K562 (cell line): ENCODE results near the gene UBFD1. TPM values are rescaled to one million over a fixed set of nuclear protein-coding genes. Genes with fewer than 3 reads are reported as not detected.

Experiments used
- ATAC-seq: fragments of 200-7000 bp; cut with Tn5 transposase; 3 replicates; pipeline ENCODE4 v1.9.1; 2020; ENCODE audit warnings: moderate library complexity
- BruUV-seq: library from RNA; stranded (reverse); fragments of 400-500 nt; replicated peaks from 2 replicates; lab custom pipeline; 2021; lab: Mats Ljungman, UMichigan
- CTCF ChIA-PET: fragments of 300-600 bp; formaldehyde crosslinking; extraction: SDS; loops from one replicate; lab custom pipeline; 2021; ENCODE audit warnings: low intra/inter-chr PET ratio; lab: Yijun Ruan, JAX
- POLR2A ChIA-PET: fragments of 300-600, 350-650 bp; sonication (Branson Sonifier 250); formaldehyde crosslinking; extraction: SDS; loops from one replicate; lab custom pipeline; 2021; ENCODE audit warnings: antibody characterized with exemption, inconsistent platforms; lab: Yijun Ruan, JAX
- DNase-seq, 4 experiments: peaks; one replicate each; pipeline versions ENCODE4 v3.0.0 to v3.0.0-alpha.2; 2011 to 2018; ENCODE audit warnings: low spot score in 3 of 4, mixed read lengths in 3 of 4; ENCODE audit errors: extremely low read depth in 1 of 4
- FAIRE-seq: peaks from 2 replicates; lab custom pipeline; 2011; peaks lifted over from hg19 to GRCh38; lab: Jason Lieb, UNC
- H2AFZ ChIP-seq: 2 replicates; pipeline ENCODE4 v1.6.0; 2011; ENCODE audit warnings: low read depth, low read length, control low read depth, inconsistent platforms
- H3K27ac ChIP-seq: fragments of 200-600 bp; 3 replicates; pipeline ENCODE4 v1.8.0; 2011; ENCODE audit warnings: low read depth, mild to moderate bottlenecking, control low read depth, inconsistent platforms, low read length, moderate library complexity, mixed read lengths; ENCODE audit errors: extremely low read depth
- H3K27me3 ChIP-seq, 2 experiments: fragments of 300-600 bp in 1 of 2; 2 replicates in 1 of 2; 3 replicates in 1 of 2; pipeline versions ENCODE4 v1.6.0 to v1.8.0; 2011; ENCODE audit warnings: inconsistent platforms in 2 of 2, low read length in 2 of 2, mild to moderate bottlenecking in 1 of 2, mixed read lengths in 1 of 2, moderate library complexity in 1 of 2; ENCODE audit not compliant: control insufficient read depth in 2 of 2, insufficient read depth in 2 of 2
- H3K36me3 ChIP-seq: fragments of 300-600 bp; 3 replicates; pipeline ENCODE4 v1.8.0; 2011; ENCODE audit warnings: mild to moderate bottlenecking, low read length, inconsistent platforms; ENCODE audit not compliant: control insufficient read depth, insufficient read depth
- H3K4me1 ChIP-seq, 2 experiments: fragments of 200-600 bp in 1 of 2; replicated peaks in 1 of 2; 2 replicates in 1 of 2; 3 replicates in 1 of 2; pipeline versions ENCODE4 v1.5.1 to v1.8.0; 2011; ENCODE audit warnings: inconsistent platforms in 2 of 2, low read length in 2 of 2, mild to moderate bottlenecking in 1 of 2, mixed read lengths in 1 of 2, moderate library complexity in 1 of 2; ENCODE audit not compliant: control insufficient read depth in 2 of 2, insufficient read depth in 2 of 2
- H3K4me2 ChIP-seq: 2 replicates; pipeline ENCODE4 v1.6.1; 2011; ENCODE audit warnings: low read length, control low read depth, inconsistent platforms, mixed read lengths; ENCODE audit not compliant: insufficient read depth
- H3K4me3 ChIP-seq: fragments of 200-600 bp; sonication (generic), shearing (Covaris generic); 2 replicates; pipeline ENCODE4 v1.5.1; 2016; ENCODE audit warnings: control low read depth, inconsistent platforms
- H3K79me2 ChIP-seq: fragments of 200-600 bp; 3 replicates; pipeline ENCODE4 v1.8.0; 2011; ENCODE audit warnings: low read length, inconsistent platforms; ENCODE audit not compliant: control insufficient read depth, insufficient read depth
- H3K9ac ChIP-seq, 2 experiments: 2 replicates each; pipeline versions ENCODE4 v1.6.0 to v1.6.1; 2011; ENCODE audit warnings: low read depth in 2 of 2, low read length in 2 of 2, control low read depth in 1 of 2, inconsistent platforms in 1 of 2, mild to moderate bottlenecking in 1 of 2, mixed read lengths in 1 of 2; ENCODE audit not compliant: insufficient read depth in 1 of 2
- H3K9me1 ChIP-seq: one replicate; pipeline ENCODE4 v1.6.0; 2011; ENCODE audit warnings: inconsistent platforms, mild to moderate bottlenecking, low read length, moderate library complexity; ENCODE audit not compliant: control insufficient read depth, insufficient read depth
- H3K9me3 ChIP-seq: replicated peaks from 2 replicates; pipeline ENCODE4 v1.5.1; 2011; ENCODE audit warnings: low read depth, low read length, inconsistent platforms; ENCODE audit not compliant: control insufficient read depth, insufficient read depth
- H4K20me1 ChIP-seq: replicated peaks from 2 replicates; pipeline ENCODE4 v1.6.1; 2011; ENCODE audit warnings: low read length, inconsistent platforms, mixed read lengths; ENCODE audit not compliant: control insufficient read depth, insufficient read depth
- CREM ChIP-seq: IDR thresholded peaks from 2 replicates; pipeline ENCODE4 v1.6.1; 2014; ENCODE audit warnings: antibody characterized with exemption, low read depth
- NBN ChIP-seq: fragments of 450-650 bp; IDR thresholded peaks from 2 replicates; pipeline ENCODE4 v1.6.1; 2016; ENCODE audit warnings: low read depth, mild to moderate bottlenecking
- ZBTB40 ChIP-seq, 2 experiments: fragments of 450-650 bp in 1 of 2; sonication (generic) in 1 of 2; formaldehyde crosslinking in 1 of 2; IDR thresholded peaks; 2 replicates each; pipeline versions ENCODE4 v1.7.1 to v1.9.0; 2016 to 2022; ENCODE audit warnings: inconsistent platforms in 1 of 2, mild to moderate bottlenecking in 1 of 2, missing genetic modification reagents in 1 of 2
- ZNF583 ChIP-seq: fragments of 250-450 bp; sonication (Bioruptor Pico); IDR thresholded peaks from 2 replicates; pipeline ENCODE4 v1.4.0; 2020
- ZNF584 ChIP-seq: fragments of 200-800 bp; sonication (Bioruptor generic); IDR thresholded peaks from 2 replicates; pipeline ENCODE4 v1.6.1; 2016; ENCODE audit warnings: low read depth, mild to moderate bottlenecking, missing genetic modification characterization, missing compliant biosample characterization
- WGBS: fragments of 100-300 bp; shearing (Covaris generic); methylation state at CpG from one replicate; pipeline ENCODE4 v1.1.6; 2016; ENCODE audit warnings: low coverage, mixed read lengths; ENCODE audit not compliant: insufficient coverage; ENCODE audit errors: missing lambda C conversion rate; 5-methylcytosine and 5-hydroxymethylcytosine counted together
- in situ Hi-C: fragments of 300-500 bp; cut with MboI; formaldehyde crosslinking; loops from 4 replicates; pipeline ENCODE4 v1.15.0; 2018; ENCODE audit warnings: inconsistent platforms, mixed read lengths
- intact Hi-C: fragments of 100-400 bp; cut with micrococcal nuclease; formaldehyde crosslinking; loops from 2 replicates; pipeline ENCODE4 v1.14.2; 2022
- polyA plus RNA-seq, 8 experiments: library from polyadenylated mRNA; depleted of rRNA in 4 of 8; stranded (reverse) in 5 of 8; unstranded in 3 of 8; fragments of >200 nt; fragmentation: Nextera tagmentation in 2 of 8; fragmentation: Illumina TruSeq in 1 of 8; extraction: Ambion mirVana in 2 of 8; extraction: Trizol in 1 of 8; gene quantifications; 2 replicates each; pipeline versions ENCODE4 v1.2.1 to v1.2.3, GENCODE V29; 2011 to 2014; ENCODE audit warnings: inconsistent platforms in 1 of 8, missing spikeins in 1 of 8
- total RNA-seq, 7 experiments: library from RNA; depleted of rRNA in 6 of 7; stranded (reverse); fragments of >200 nt in 6 of 7; fragmentation: Illumina TruSeq in 2 of 7; extraction: Trizol in 2 of 7; gene quantifications; 2 replicates each; pipeline versions ENCODE4 v1.2.1 to v1.2.3, GENCODE V29; 2011 to 2021; ENCODE audit warnings: low replicate concordance in 1 of 7

Gene UBFD1
- total and polyA plus RNA-seq, 9 of the 15 experiments (the other 6 are each of a cell fraction or from before 2014, with no cell fraction given), result 10.7 to 66.2 (median 34.0) TPM

GRCh38 chr16:23609929-23610328 is 52.4 kb downstream of the UBFD1 start:
- CTCF ChIA-PET, result no interaction called here

More at GRCh38 chr16:23609929-23610328, 52.4 kb downstream of the UBFD1 start:
- POLR2A ChIA-PET, result interaction anchor here (0.7 to 1.1 kb wide), 2 partner anchors 13 kb away, joined by 3 to 4 read pairs; partner anchors contain the start of gene NDUFAB1
- WGBS, result 100% methylated on average over 1 of the region's 1 CpG
- Histone ChIP-seq H4K20me1 (no peaks in the 10 kb centered on the region), H3K4me2 (no peak overlapping the region), H3K9me3 (no peaks in the 10 kb centered on the region), H3K4me3 (no peak overlapping the region), H2AFZ (no peak overlapping the region), H3K9me1 (no peaks in the 10 kb centered on the region), H3K27me3 (no peaks in the 10 kb centered on the region), H3K79me2 (no peaks in the 10 kb centered on the region), H3K9ac (no peak overlapping the region), H3K4me1 (no peaks in the 10 kb centered on the region), H3K36me3 (peaks cover 52% of the 10 kb centered on the region; the same call in 1 of the 3 replicates), H3K27ac (no peak overlapping the region)
- ATAC-seq, result no peak
- intact Hi-C loops, result no loop called here
- no peak for FAIRE-seq
- in situ Hi-C loops, result no loop called here
- TF ChIP-seq ZNF584 (CRISPR knock-in tag) (no peak), CREM (no peak), ZNF583 (no peak), NBN (no peak), ZBTB40 (IDR thresholded peaks at IDR 0.05) (peak; percentile 81), ZBTB40 (CRISPR knock-in tag; IDR thresholded peaks at IDR 0.05) (peak; percentile 84)
- no peak for DNase-seq
- no TSS peak for BruUV-seq
